Fibroblast of the aortic adventitia (primary cell): ENCODE results near the gene HNRNPL. TPM values are rescaled to one million over a fixed set of nuclear protein-coding genes. Genes with fewer than 3 reads are reported as not detected.
A peak's percentile ranks its signal among the peaks of the same experiment; 100 is the strongest.

Source experiments
- DNase-seq: peaks from one replicate; pipeline ENCODE4 v3.0.0-alpha.2; 2010; ENCODE audit warnings: low read depth
- H3K4me3 ChIP-seq: 2 replicates; pipeline ENCODE4 v1.5.1; 2011; ENCODE audit warnings: low read depth, mild to moderate bottlenecking, control low read depth, low read length, moderate library complexity
- total RNA-seq: library from RNA; depleted of rRNA; stranded (reverse); fragments of >200 nt; gene quantifications from 2 replicates; pipeline ENCODE4 v1.2.3, GENCODE V29; 2012; ENCODE audit warnings: low replicate concordance
- TF ChIP-seq, protein P1 (sequence below): IDR thresholded peaks from 2 replicates; pipeline ENCODE4 v1.5.1; 2011; ENCODE audit warnings: mild to moderate bottlenecking, low read length, control low read depth, inconsistent platforms; ENCODE audit not compliant: insufficient read depth

The HNRNPL gene
- total RNA-seq, 1 donor: 254 TPM

DNA sequence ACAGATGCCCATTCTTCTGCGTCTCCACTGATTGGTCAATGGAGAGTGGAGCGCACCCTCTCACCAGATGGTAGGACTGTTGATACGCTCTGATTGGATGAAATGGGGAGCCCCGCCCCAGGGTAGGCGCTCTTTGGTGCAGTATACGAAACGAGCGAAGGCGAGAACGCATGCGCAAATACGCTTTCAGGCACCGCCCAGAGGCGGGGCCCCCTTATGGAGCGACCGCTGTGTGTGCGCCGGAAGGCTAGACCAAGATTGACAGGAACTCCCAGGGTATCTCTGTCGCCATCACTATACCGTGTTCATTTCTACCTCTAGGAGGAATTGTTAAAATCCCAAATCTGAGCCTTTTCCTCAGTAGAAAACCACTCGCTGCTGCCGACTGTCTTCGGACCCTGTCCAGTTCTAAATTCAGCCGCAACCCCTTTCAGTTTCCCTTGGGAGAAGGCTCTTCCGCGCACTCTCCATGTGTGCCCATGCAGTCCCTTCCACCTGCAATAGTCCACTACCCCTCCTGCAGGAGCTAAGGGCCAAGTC is 720 bp upstream of the HNRNPL start:
- H3K4me3 ChIP-seq: peak overlapping the region; percentile 84
- TF ChIP-seq, protein P1, sequence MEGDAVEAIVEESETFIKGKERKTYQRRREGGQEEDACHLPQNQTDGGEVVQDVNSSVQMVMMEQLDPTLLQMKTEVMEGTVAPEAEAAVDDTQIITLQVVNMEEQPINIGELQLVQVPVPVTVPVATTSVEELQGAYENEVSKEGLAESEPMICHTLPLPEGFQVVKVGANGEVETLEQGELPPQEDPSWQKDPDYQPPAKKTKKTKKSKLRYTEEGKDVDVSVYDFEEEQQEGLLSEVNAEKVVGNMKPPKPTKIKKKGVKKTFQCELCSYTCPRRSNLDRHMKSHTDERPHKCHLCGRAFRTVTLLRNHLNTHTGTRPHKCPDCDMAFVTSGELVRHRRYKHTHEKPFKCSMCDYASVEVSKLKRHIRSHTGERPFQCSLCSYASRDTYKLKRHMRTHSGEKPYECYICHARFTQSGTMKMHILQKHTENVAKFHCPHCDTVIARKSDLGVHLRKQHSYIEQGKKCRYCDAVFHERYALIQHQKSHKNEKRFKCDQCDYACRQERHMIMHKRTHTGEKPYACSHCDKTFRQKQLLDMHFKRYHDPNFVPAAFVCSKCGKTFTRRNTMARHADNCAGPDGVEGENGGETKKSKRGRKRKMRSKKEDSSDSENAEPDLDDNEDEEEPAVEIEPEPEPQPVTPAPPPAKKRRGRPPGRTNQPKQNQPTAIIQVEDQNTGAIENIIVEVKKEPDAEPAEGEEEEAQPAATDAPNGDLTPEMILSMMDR: peak; percentile 32
- DNase-seq: peak; percentile 100

DNA sequence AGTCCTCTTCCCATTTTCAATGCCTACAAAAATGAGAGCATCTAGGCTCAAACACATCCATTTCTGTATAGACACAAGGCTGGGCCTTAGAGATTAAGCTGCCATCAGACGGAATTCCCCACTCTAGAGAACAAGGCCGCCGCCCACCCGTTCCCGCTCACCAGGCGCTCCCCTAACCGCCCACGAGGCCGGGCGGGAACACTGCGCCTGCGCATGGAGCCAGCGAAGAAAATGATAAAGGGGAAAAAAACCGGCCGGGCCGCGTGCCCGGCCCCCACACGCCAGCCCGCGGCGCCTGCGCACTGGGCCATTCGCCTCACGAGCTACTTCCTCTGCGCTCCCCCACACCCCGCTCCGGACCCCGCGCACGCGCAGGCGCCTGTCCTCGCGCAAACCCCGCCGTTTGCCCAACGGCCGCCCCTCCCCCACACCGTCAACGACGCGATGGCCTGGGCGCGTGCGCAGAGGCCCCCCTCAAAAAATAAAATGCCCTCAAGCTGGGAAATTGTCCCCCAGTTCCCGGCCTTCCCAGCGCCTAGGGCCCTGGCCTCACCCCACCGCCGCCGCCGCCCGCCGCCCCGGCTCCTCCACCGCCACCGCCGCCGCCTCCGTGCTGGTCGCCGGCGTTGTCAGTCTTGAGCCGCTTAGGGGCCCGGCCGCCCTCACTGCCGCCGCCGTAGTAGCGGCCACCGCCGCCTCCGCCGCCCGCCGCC is 483 bp downstream of the HNRNPL start:
- TF ChIP-seq, protein P1: no peak
- peak overlapping the region; percentile 71 for H3K4me3 ChIP-seq
- peak; percentile 95 for DNase-seq

DNA sequence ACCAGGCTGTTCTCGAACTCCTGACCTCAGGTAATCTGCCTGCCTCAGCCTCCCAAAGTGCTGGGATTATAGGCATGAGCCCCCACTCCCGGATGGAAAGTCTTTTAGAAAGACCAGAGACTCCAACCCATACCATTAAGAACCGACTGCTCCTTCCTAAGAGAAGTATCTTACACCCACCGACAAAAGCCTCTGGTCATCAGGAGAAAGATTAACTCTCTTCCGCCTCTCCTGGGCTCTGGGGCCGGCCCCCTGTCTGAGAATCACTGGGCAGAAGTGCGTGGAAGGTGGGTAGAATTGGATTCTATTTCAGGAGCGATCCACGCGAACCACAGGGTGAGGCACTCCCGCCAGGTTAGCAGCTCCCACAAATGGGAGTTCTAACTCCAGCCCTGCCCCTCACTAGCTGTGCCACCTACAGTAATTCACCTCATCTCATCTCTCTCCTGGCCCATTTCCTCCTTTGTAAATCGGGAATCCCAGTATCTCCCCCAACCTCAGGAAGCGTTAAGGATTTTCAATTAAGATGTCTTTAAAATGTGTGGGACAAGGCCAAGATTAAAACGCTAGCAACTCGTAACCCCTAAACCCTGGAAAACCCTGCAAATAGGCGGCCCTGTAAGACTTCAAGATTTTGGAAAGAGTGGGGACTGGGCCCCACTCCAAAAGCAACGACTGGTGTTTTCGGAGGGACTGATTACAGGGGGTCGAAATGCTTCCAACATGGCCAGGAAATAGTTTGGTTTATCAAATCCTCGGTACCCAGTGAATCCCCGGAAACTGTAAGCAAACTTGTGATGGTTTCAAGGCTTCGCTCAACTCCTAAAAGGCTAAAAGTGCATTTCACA is 1.3 kb downstream of the HNRNPL start:
- H3K4me3 ChIP-seq: peak overlapping the region; percentile 71
- DNase-seq: no peak
- TF ChIP-seq, protein P1: no peak

DNA sequence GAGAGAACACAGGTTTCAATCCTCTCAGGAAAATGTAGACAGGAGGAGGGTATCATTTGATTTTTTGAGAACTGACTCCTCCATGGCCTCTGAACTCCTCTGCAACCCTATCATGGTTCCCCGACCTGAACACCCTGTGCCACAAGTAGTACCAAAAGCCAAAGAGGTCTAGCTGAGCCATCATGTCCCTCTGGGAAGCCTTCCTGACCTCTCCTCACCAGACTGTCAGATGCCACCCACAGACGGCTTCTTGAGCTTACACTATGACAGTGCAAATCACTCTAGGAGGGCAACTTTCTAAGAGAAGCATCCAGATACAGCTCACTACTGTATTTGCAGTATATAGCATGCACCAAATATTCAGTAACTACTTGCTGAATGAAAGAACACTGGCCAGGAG is 3.7 kb downstream of the HNRNPL start:
- no peak for DNase-seq
- H3K4me3 ChIP-seq: no peak overlapping the region
- TF ChIP-seq, protein P1: no peak

DNA sequence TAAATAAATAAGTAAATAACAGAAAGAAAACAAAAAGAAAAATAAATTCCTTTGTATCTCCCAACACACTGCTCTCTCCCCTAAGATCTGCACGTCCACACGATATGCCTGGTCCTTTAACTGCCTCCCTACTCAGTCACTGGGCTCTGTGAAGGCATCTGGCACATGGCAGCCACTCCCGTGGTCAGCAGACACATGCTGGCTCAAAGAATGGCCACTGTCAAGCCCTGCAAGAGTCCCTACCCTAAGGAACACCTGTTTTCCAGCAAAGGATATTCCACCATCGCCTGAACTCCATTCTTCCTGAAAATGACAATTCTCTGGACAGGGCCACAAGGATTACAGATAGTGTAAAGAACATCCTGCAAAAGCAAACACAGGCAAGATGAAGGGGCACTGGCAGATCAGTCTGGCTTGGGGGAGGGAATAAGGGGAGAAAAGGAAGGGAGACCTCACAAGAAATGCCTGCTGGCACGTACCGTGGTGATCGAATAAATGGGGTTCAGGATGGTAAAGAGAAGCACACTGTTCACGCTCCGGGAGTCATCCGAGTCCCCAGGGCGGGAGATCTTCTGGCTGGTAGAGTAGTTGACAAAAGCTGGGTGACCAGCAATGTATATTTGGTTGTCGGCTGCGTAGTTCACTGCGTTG is 4.3 kb downstream of the HNRNPL start:
- DNase-seq: no peak
- TF ChIP-seq, protein P1: no peak

DNA sequence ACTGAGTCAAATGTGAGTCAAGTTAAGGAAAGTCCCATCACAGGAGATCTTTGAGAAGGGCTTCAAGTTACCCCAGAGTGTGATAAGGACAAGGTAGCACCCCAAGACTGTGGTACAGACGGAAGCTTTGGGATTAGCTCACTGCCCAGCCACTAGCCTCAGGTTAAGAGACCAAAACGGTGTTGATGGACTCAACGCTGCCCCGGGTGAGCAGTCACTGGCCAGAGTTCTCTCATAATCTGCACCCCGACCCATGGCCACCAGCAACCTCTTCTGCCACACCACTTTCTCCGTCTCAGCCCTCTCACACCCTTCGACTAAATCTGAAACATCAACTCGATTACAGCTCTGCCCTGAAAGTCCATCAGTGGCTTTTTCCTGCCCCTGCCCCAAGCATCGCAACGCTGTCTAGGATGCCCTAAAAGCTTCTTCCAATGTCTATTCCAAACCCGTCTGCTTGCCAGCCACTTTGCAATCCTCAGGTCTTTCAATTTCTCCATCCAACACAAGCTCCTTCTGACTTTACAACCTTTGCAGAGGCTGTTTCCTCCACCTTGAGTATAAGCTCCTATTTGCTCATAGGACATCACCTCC is 5.6 kb downstream of the HNRNPL start:
- TF ChIP-seq, protein P1: no peak
- no peak for DNase-seq
- H3K4me3 ChIP-seq: no peak overlapping the region

More for the DNA sequence above, 4.3 kb downstream of the HNRNPL start:
- H3K4me3 ChIP-seq: no peak overlapping the region
